ENCODE measurements around the gene CHRNA9. TPM values are rescaled to one million over a fixed set of nuclear protein-coding genes. Genes with fewer than 3 reads are reported as not detected.

Gene CHRNA9
- total RNA-seq, 1 donor from 2014 or later: not detected

DNA sequence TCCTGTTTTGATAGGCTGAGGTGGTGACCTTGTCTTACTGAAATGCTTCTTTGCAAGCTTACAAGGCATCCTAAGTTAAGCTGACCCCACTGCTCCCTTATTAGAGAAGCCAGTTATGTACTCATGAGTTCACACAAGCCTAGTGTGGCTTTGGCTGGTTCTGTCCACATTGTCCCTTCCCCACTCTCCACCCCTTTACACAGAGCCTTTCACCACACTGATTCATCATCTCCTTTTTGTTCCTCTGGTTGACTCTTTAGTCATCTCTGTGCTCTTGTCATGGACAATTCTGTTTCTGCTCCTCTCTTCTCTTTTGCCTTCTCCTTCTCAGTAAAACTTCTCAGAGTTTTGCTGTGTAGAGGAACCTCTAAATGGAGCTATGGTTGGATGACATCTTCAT lies 4.9 kb downstream of the CHRNA9 start:
- DNase-seq (ENCODE audit: low read depth in 2 of 2): no peak

DNA sequence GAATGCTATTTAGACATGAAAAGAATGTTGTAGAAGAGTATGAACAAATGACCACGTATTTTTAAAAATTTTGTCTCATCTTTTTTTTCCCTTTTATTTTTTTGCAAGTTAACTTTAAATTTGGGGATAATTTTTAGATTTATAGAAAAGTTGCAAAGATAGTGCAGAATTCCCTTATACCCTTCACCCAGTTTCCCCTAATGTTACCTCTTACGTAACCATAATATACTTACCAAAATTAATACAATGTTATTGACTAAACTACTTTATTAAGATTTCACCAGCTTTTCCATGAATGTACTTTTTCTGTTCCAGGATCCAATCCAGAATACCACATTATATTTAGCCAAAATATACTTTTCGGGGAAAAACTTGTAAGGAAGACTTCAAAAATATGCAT lies 12.3 kb downstream of the CHRNA9 start:
- DNase-seq (ENCODE audit: low read depth in 2 of 2): no peak

DNA sequence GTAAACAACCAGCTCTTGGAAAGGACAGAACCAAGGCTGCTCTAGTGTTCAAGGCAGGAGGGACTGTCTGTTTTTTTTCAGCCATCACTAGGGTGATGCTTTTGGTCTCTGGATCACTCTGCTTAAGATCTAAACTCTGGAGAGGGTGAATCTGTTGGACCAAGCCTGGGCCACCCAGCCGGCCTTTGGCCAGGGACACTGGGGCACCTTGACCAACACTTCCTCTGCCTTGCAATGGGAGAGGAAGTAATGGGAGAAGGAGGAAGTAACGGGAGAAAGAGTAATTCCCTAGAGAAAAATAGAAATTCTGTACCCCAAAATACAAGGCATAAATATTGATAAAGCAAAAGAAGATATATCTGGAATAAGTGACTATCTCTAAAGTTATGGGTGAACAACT lies 12.9 kb downstream of the CHRNA9 start:
- no peak for DNase-seq (ENCODE audit: low read depth in 2 of 2)

DNA sequence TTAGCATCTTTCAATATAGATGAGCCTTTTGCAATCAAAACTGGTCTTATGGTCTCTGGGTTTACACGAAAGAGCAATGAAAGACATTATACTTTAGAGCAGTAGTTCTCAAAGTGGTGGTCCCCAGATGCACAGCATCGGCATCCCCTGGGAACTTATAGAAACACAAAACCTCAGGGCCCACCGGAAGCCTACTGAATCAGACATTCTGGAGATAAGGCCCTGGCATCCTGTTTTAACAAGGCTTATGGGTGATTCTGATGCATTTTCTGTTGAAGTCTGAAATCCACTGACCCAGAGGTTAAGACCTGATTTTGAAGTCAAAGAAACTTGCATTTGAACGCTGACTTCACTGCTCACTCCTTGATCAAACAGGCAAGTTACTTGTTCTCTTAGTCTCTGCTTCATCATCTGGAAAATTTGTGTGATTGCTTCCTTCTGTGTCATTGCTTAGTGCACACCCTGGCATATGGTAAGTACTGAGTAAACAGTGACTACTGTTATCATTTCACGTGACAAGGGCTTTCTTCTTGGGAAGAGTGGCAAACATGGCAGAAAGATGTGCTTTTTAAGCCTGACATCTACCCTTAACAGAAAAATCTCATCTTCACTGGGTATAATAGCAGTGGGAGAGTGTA lies 14.5 kb downstream of the CHRNA9 start:
- no peak for DNase-seq (ENCODE audit: low read depth in 2 of 2)

DNA sequence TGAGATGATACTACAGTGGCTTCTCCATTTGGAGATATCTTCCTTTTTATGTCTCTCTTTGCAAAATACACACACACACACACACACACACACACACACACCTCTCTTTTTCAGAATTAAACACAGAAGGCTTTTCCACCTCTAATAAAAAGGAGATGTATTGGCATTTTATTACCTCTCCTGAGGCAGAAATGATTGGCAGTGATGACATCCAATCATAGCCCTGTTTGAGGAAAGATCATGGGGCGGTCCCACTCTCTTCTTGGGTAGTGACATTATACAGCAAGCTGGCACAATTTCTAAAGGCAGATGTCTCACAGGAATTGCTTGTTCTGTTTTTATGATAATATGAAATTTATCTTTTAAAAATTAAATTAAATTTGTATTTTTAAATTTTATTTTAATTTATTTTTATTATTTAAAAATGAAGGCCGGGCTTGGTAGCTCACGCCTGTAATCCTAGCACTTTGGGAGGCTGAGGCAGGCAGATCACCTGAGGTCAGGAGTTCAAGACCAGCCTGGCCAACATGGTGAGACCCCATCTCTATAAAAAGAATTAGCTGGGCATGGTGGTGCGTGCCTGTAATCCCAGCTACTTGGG lies 15.6 kb downstream of the CHRNA9 start:
- no peak for DNase-seq (ENCODE audit: low read depth in 2 of 2)

DNA sequence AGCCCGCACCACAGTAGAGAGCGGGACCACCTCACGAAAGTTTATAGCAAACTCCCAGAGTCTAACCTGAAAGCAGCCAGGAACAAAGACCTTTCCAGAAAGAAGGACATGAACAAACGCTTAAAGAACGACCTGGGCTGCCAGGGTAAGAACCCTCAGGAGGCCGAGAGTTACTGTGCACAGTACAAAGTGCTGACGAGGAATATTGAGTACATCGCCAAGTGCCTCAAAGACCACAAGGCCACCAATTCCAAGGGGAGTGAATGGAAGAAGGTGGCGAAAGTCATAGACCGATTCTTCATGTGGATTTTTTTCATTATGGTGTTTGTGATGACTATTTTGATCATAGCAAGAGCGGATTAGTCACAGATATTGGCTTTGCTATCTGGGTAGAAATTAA lies 19.0 kb downstream of the CHRNA9 start:
- no peak for DNase-seq (ENCODE audit: low read depth in 2 of 2)

DNA sequence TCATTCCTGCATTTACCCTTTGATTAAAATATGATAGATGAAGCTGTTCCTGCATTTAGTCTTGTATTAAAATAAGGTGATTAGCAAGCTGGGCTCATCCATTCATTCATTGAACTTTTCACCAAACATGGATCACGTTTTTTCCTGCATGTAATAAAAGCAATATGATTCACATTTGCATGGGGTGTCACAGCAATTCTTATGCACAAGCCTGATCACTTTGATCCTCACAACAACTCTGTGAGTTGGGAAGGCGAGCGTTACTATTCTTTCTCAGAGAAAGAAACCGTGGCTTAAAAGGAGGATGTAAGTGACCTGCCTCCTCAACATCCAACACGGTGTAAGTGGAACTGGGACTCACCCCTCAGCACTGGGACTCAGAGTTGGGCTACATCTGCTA lies 20.0 kb downstream of the CHRNA9 start:
- no peak for DNase-seq (ENCODE audit: low read depth in 2 of 2)

DNA sequence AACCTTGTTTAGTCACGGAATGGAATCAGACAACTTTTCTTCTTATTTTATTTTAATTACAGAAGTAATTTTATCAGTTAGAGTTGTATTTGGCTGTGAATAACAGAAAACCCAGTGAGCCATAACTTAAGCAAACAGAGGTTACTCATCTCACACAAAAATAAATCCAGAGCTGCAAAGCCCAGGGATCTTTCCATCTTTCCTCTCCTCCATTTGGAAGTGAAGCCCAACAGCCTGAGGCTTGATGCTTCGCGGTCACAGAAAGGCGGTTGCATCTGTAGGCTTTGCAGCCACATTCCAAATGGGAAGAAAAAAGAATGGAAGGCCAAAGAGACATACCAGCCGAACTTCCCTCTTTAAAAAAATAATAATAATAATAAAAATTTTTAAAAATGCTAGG lies 22.6 kb downstream of the CHRNA9 start:
- no peak for DNase-seq (ENCODE audit: low read depth in 2 of 2)

DNA sequence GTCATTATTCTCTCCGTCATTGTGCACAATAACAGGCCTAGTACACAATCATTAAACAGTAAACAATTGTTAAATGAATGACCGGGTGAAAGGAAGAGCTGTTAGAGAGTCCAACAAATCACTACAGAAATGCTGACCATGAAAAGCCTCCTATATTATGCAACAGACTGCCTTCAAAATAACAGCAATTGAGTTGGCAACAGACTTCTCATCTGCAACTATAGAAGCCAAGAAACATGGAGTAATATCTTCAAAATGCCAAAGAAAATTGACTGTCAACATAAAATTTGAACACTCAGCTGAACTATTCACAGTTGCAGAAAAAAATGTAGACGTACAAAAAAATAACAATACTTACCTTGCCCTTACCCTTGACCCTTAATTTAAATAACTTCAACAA lies 26.2 kb downstream of the CHRNA9 start:
- no peak for DNase-seq (ENCODE audit: low read depth in 2 of 2)

DNA sequence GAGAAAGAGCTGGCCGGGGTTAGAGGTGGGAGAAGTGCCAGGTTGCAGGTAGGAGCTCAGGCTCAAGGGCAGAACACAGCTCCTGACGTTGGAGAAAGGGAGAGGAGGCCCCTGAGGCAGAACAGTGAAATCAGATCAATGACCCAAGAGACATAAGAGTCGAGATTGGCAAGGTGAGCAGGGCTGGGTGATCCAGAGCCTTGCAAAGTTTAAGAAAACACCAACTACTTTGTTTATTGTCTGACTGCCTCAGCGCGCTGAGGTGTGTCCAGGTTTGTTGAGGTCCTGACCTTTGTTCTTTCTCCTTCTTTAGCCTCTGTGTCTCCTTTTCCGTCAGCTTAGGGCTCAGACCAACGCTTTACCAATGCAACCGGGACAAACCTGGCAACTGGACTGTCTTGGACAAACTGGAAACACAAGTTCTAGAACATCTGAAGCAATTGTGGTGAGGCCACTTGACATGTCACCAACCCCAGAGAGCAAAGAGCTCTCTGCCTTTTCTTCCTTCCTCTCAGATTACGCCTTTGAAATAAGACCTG lies 28.3 kb downstream of the CHRNA9 start:
- DNase-seq (ENCODE audit: low read depth in 2 of 2): no peak

DNA sequence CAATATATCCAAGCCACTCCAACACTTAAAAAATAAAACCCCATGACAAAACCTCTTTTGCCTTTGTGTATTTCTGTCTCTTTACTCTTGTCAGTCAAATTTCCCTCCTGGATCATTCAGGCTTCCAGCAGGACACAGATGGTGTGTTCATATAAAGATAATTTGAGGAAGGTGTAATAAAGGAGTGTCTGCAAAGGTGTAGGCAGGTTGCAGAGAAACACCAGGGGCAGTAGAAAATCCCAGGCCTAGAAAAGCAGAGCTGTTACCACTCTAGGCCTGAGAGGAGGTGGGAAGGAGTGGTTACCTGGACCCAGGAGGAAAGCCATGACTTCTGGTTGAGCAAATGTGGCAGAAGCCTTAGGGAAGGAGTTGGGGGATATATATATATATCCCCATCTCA lies 28.8 kb downstream of the CHRNA9 start:
- no peak for DNase-seq (ENCODE audit: low read depth in 2 of 2)

DNA sequence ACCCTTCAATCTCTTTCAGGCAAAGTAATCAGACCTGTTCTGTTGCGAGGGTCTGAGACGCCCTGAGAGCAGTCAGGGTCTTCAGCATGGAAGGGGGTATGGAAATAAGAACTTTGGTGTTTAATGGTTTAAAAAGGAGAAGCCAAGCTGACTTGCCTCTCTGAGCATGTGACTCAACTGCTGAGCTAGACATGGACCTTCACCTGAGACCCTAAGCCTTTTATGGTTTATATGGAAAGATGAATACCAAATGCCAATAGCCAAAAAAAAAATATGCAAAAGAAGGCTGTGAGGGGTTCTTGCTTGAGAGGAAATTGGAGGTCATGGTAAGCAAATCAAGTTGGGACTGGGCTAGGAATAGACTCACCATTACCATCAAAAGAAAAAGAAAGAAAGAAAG lies 30.6 kb downstream of the CHRNA9 start:
- DNase-seq (ENCODE audit: low read depth in 2 of 2): no peak

DNA sequence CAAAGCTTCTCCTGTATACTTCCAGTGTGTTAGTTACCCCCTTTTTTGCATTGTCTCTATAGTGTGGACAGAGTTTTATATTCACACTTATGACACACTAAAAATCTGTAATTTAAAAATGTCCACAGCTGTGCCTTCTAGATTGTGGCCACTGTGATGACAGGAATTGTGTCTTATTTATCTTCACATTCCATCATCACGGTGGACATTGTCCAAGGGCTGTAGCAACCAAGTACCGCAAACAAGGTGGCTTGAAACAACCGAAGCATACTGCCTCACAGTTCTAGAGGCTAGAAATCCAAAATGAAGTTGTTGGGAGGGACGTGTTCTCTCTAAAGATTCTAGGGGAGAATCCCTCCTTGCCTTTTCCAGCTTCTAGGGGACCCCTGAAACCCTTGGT lies 32.3 kb downstream of the CHRNA9 start:
- DNase-seq (ENCODE audit: low read depth in 2 of 2): no peak

DNA sequence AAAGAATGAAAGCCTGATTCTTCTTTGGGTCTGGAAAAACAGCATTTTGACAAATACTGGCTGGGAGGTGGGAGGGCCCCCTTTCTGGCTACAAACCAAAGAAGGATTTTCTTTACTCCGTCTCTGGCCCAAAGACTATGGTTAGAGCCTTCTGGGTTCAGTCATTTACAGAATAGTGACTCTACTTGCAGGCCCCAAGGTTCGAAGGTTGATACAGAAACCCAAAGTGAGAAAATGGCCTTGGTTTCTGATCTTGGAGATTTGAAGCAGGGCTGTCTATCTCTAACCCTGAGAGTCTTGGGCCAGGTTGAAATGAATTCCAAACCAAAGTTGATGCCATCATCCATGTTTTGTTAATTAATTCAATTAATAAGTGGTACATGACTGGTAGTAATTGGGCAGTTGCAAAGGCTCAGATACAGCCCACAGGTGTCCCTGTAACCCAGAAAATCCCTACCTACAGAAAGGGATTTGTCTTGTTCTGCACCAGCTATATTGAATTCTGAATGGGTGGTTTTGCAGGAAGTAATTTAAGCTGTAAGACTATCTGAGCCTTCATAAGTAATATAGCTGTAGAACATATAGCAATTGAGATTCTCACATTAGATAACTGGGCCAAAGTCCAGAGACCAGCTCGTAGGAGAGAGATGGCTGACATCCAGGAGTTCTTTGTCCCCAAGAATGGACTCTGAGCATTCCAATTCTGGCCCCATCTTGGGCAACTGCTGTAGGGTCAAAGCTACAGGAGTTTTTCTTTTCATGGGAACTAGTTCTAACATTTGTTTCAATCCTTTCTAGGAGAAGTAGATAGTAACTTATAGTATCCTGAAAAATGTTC lies 34.5 kb downstream of the CHRNA9 start:
- no peak for DNase-seq (ENCODE audit: low read depth in 2 of 2)

DNA sequence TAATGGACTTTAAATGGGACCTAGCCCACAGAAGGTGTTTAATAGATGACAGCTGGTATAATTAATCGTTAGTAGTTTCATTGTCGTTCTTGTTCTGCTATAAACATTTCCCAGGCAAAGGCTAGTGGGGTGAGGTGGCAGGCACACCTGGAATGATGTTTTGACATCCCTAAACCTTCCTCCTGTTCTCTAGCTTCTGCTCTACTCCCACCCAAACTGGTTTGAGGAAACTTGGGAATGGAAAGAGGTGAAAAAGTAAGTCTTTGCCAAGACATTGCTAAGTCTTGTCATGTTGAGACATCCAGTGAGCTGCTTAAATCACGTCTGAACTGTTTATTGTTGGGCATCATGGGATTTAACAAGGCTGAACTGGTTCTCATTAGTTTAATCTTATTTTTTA lies 37.5 kb downstream of the CHRNA9 start:
- DNase-seq (ENCODE audit: low read depth in 2 of 2): no peak

DNA sequence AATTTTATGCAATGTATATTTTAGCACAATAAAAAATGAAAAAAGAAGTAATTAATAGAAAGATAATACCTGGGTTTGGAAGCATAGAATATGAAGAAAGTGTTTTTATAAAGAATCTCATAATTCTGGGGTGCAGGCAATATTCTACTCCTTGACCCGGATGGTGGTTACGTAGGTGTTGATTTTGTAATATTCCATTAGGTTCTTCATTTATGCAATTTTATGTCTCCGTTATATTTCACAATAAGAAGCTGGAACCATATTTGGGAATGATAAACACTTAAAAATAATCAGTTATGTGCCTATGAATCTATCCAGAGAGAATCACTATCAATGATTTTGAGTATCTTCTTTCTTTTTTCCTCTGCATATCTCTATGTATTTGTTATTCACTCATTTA lies 38.5 kb downstream of the CHRNA9 start:
- no peak for DNase-seq (ENCODE audit: low read depth in 2 of 2)

DNA sequence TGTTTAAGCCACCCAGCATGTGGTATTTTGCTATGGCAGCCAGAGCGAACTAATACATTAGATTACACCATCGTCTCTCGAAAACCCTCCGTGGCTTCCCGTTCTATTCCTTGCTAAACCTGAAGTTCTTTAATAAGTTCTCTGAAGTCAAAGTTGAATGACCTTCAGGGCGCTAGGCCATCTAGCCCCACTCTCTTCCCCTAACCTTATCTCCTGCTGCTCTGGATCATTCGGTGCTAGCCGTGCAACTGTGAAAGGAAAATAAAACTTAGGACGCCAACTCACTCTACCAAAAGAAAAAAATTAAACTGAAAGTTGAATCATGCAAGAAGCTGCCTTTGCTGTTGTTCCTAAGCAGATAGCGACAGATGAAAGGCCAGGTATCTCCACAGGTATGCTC lies 40.0 kb downstream of the CHRNA9 start:
- DNase-seq (ENCODE audit: low read depth in 2 of 2): no peak

DNA sequence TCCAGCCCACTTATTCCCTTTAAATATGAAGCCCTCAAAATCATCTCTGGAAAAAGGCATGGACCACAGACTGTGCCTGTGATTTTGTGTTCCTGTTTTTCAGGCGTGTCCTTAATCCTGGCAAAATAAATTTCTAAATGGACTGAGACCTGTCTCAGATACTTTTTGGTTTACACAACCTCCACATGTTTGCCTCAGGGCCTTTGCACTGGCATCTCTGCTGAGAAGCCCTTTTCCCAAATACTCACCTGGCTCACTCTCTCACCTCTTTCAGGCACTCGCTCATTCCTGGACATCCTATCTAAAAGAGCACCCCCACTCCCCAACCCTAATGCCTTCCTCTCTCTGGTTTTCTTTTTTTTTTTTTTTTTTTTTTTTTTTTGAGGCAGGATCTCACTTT lies 40.5 kb downstream of the CHRNA9 start:
- DNase-seq (ENCODE audit: low read depth in 2 of 2): no peak

DNA sequence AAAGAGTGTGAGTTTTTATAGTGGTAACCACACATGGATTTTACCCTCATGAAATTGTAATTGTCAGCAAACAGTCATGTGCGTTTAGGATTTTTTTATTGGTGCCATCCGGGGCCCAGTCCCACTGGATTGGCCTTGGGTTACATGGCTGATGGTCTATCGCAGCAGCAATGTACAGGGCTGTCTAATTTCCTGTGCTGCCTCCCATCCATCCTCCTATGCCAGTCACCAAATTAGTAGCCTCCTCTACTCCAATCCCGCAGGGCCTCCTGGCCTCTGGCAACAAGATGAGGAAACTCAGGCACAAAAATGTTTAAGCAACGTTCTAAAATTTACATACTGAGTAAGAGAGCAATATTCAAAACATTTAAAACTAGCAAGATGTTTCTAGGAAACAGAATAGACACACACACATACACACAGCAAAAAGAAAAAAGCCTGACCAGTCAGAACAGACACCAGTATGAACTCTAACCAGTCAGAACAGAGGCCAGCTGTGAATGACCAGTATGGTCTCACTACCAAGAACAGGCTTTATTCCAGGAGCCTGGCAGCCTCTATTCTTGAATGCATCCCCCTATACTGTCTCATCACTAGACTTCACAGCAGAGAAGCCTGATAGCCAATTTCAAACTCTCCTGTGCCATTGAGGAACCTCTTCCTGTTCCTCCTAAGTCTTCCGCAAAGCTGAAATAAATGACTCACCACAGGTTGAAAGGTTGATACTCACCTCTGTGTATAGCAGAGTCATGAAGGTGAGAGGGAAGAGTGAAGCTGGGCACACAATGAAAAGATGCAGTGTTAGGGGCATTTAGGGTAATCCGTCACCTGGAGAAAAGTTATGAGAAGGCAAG lies 42.6 kb downstream of the CHRNA9 start:
- no peak for DNase-seq (ENCODE audit: low read depth in 2 of 2)

DNA sequence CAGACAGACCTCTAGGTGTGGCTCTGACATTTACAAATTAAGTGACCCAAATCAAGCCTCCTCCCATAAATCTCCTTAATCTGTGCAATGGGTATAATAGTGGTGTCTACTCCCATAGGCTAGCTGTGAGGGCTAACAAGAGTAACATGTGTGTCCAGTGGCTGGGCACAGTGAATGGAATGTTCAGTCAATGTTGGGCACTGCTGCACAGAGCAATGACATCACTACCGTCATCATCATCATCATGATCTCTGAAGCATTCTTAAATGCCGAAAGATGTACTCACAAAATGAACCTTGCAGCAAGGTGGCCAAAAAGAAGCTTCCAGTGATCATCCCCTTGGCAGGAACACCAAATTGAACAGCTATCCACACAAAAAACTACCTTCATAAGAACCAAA lies 43.5 kb downstream of the CHRNA9 start:
- no peak for DNase-seq (ENCODE audit: low read depth in 2 of 2)

DNA sequence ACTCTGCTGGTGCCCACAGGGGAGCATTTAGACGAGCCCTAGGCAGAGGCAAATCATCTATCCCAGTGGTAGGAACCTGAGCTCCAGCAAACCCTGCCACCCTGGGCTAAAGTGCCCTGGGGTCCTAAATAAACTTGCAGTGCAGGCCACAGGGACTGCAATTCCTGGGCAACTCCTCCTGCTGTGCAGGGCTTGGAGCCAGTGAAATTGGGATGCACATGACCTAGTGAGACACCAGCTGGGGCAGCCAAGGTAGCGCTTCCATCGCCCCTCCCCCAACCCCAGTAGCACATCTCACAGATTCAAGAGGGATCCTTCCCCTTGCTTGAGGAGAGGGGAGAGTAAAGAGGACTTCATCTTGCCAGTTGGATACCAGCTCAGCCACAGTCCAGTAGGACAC lies 44.1 kb downstream of the CHRNA9 start:
- no peak for DNase-seq (ENCODE audit: low read depth in 2 of 2)

DNA sequence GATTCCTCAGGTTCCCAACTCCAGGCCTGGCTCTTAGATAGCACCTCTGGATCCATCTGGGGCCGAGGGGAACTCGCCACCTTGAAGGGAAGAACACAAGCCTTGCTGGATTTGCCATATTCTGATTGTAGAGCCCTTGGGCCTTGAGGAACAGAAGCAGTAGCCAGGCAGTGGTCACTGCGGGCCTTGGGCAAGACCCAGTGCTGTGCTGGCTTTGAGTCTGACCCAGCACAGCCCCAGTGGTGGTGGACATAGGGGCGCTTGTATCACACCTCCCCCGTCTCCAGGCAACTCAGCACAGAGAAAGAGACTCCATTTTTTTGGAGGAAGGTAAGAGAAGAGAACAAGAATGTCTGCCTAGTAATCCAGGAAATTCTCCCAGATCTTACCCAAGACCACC lies 45.5 kb downstream of the CHRNA9 start:
- no peak for DNase-seq (ENCODE audit: low read depth in 2 of 2)
